CD4-positive, alpha-beta T cell treated with Interferon gamma for 1 hour (primary cell): ENCODE data around the gene ISX.

Experiments used
- DNase-seq: peaks from one replicate; pipeline ENCODE4 v3.0.0-alpha.2; 2020

The ISX gene

DNA sequence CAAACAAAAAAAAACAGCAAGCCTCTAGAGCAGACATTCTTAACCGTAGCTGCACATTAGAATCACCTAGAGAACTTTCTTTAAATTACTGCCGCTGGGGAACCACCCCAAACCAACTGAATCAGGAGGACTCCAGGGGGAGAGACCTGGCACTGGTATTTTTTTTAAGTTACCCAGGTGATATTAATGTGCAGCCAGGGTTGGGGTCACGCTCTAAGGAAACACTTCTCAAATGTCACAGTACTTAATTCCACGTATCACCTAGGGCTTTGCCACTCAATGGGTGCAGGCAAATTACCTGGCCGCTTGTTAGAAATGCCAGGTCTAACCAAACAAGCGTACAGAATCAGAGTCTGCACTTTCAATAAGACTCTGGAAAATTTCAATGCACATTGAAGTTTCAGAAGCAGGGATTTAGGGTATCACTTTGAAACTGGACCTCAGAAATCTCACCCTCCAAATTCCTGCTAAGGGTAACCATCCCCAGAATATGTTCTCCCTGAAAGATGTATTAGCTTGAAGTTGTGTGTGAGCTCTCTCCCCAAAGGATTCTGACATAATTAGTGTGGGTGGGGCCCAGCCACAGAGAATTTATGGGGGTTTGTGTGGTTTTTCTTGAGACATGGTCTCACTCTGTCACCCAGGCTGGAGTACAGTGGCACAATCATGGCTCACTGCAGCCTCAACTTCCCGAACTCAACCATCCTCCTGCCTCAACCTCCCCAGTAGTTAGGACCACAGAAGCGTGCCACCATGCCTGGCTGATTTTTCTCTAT, 12.7 kb upstream of the ISX start:
- no peak for DNase-seq

DNA sequence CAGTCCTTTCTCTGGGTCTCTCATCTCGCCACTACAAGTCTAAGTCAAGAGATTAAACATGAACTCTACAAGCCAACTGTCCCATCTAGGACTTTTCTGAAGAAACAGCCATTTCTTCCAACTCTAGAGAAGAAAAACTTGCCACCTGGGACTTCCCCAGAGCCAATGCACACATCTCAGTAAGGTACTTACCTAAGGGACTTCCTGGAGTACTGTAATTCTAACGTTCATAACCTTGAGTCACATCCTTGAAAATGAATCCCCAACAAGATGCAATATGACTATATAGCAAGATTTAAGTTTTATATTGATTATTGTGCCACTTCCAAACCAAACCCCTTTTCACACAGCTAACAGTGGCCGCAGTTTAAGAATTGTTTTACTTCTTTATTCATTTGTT, 11.9 kb upstream of the ISX start:
- no peak for DNase-seq

DNA sequence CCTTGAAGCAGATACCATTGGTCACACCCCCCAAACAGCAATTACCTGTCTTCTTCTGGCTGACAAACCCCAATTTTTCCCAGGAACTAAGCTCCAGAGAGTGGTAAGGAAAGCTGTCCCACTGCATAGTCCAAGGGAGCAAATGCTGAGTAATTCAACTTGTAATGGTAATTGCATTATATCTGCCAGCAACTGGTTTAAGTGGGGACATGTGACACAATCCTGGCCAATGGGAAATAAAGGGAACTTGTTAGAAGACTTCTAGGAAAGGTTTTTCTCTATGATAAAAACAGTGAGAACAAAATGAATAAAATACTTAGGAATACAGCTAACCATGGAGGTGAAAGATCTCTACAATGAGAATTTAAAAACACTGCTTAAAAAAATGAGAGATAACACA, 9.5 kb upstream of the ISX start:
- DNase-seq, result no peak

DNA sequence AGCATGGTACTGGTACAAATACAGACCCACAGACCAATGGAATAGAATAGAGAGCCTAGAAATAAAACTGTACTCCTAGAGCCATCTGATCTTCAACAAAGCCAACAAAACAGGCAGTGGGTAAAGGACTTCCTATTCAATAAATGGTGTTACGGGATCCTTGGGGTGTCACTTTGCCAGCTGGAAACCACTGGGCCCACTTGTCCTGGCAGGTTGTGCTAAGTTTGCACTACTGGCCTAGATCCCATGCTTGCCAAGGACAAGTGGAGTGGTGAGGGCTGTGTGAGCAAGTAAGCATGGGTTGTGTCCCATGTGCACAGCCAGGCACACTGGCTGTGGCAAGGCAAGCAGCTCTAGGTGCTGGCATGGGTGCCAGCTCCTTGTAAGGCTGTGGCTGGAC, 8.8 kb upstream of the ISX start:
- DNase-seq, result no peak

DNA sequence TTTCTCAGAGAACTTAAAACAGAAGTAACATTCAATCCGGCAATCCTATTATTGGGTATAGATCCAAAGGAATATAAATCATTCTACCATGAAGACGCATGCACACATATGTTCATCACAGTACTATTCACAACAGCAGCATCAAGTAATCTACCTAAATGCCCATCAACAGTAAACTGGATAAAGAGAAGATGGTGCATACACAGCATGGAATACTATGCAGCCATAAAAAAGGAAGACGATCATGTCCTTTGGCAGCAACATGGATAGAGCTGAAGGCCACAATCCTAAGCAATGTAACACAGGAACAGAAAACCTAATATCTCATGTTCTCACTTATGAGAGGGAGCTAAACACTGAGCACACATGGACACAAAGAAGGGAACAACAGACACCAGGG, 6.3 kb upstream of the ISX start:
- DNase-seq, result no peak

DNA sequence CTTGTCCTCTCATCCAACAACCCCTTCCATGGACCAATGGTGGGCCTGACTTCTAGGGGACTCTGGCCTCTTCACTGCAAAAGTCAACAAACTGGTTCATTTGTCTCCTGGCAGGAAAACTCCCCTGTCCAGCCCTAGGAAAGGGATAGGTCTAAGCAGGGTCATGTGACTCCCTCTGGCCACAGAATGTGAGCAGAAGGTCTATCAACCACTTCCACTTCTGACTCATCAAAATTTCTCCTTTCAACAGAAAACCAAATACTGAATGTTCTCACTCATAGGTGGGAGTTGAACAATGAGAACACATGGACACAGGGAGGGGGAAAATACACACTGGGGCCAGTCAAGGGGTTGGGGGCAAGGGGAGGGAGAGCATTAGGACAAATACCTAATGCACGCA, 1.3 kb upstream of the ISX start:
- DNase-seq, result no peak

DNA sequence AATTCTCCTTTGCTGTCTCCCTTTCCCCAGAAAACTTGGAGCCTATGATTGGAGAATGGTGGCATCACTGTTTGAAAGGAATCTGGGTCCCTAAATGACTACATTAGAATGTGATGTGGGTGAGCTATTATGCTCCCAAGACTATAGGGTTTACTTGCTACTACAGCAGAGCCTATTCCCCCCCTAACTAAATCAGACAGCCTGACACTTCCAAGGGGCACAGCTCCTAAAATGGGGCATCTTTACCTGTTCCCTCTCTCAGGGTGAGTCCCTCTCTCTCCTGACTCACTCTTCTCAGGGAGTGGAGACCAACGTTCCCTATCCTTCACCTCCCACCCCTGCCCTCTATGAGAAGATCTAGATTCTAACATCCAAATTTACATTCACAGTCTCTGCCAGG, 775 bp upstream of the ISX start:
- no peak for DNase-seq

DNA sequence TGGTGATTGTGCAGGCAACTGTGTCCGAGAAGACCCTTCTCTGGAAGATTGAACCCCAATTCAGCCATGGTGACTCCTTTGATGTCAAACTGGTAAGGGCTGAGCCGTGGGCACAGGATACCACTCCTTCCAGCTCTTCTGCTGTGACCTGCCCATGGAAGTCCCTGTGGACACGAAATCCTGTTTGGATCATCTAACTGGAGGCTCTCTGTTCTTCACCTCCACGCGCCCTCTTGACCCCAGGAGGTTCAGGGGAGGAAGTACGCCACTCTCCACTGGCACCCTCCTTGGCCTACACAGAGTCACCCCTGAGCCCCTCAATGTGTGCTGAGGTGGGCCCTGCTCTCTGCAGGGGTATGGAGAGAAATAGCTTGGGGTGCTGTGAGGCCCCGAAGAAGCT, 810 bp downstream of the ISX start:
- no peak for DNase-seq

DNA sequence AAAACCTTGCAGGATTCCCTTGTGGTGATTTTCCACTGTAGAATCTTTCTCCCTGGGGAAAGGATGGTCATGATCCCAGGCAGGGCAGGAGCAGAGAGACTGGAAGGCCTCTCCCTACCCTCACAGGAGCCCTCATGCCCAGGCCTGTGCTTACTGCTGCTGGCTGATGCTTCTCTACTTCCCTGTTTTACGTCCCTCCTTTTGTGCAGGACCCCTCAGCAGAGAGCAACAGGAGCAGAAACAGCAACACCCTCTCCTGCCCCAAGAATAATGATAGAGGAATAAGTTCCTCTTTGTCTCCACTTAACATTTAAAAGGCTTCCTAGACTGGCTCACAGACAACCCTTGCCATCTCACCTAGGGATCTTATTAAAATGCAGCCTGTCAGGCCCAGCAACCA, 3.6 kb downstream of the ISX start:
- no peak for DNase-seq

DNA sequence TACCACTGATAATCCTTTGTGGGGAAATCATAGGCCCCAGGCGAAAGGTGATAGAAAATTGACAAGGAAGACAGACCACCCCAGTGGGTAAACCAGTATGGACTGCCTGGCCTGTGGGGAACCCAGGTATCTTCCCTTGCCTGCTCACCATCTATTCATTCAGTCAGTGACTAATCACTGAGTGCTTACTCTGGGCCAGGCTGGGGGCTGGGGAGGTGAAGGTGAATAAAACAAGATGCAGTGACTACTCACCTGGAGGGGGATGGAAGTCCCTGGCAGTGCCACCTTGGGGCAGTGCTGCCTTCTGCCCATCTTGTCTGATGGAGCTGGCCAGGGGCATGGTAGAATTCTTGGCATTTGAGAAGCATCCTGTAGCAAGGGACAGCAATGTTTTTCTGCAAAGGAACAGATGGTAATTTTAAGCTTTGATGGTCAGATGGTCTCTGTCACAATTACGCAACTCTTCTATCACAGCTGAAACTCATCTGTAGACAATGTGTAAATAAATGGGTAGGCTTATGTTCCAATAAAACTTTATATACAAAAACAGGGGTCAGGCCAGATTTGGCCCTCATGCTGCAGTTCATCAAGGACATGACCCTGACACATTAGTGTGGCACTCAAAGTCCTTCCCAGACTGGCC, 4.6 kb downstream of the ISX start:
- no peak for DNase-seq

DNA sequence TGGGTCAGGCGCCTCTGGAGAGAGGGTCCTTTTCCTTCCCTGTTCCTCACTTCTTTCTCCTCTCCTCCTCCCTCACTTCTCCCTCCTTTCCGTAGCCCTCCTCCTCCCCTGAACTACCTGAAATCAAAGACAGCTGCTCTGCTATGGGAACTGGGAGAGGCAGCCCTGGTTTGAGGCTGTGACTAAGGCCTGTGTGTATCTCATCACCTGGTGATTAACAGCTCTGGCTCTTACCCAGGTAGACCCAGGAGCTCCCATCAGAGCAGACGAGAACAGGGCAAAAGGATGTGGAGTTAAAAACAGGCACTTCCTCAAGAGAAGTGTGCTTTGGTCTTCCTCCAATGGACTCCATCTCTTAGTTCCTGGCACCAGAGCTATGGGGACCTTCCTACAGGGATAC, 5.8 kb downstream of the ISX start:
- DNase-seq, result no peak

DNA sequence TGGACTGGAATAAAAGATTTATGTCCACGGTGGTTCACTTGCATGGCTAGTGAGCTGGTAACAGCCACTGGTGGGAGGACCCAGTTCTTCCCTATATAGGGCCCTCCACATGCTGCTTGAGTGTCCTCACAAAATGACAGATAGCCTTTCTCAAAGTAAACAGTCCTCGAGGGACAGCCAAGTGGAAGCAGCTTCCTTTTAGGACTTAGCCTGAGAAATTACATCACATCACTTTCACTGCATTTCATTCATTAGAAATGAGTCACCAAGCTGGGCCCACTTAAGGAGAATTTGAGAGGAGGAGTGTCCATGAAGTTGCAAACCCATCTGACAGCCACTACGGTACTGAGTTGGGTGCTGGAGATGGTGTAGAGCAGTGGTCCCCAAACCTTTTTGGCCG, 7.0 kb downstream of the ISX start:
- no peak for DNase-seq

DNA sequence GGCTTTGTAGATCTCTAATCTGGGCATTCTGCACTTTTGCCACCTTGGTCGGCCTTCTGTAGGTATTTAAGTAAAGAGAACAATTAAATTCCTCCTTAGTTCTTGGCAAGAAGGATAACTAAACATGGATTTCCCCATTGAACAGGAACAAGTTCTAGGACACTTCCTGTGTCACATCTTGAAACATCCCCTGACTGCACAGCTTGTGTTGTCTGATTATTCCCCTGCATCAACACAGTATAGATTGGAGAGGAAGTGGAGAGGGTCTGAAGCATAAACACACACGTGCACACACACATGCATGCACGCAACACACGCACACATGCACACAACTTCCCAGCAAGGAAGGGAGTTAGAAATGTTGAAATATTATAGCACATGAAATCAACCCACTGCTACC, 8.6 kb downstream of the ISX start:
- DNase-seq, result no peak

DNA sequence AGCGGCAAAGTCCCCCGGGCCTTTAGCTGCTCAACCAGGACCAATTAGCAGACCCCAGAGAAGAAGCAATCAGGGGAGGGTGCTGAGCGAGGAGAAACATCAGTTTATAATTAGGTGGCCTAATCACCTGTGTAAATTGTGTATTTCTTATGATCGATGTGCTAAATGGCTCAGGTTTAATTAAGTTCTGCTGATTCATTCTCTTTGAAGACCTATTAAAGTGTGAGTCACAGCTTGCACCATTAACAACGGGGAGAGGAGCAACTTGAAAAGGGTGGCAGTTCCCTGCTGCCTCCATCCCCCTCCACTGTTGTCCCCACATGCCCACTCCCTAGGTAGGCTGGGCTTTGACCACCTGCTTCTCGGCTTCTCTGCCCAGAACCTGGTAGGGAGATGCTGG, 10.7 kb downstream of the ISX start:
- DNase-seq, result no peak

DNA sequence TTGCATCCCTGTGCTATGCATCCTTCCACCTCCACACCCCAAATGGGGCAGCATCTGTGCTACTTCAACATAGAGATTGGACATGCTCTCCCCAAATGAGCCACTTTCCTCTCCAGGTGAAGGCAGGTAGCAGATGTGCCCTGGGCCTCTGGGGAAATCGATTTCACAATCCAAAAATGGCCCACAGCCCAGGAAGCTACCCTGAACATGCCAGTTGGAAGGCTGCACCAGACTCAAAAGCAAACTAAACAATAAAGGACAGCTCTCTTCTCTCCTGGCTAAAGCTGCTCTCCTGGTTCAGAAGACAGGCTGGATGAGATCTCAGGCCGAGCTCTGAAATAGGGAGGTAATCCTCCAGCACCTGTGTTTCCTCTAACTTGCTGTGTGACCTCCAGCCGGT, 19.7 kb downstream of the ISX start:
- no peak for DNase-seq

DNA sequence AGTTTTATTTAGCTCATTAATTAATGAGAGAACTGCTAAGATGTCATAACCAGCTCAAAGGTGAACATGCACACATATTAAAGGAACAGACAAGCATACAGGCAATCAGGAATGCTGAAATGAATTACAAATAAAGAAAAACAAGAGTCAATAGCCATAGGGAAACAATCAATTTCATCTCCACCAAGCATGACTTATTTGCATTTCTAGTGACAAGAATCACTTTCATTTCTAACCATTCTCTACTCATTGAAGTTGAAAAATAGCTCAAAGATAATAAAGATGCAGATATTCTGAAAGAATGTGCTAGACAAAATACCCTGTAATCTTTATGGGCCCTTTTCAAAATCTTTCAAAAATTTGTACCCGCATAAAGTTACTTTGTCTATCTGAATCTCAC, 23.2 kb downstream of the ISX start:
- no peak for DNase-seq

DNA sequence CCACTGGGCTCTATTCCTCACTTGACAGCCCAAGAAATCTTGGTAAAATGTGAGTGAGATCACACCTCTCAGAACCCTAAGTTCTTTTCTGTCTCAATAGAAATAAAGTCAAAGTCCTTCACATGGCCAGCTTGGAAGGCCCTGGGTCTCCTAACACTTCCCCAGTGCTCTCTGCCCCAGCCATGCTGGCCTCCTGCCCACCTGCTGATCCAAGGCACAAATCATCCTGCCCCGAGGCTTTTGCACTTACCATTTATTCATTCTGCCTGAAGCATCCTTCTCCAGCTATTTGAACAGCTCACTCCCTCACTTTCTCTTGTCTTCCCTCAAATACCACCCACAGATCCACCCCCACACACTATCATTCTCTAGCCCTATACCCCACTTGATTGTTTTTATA, 26.4 kb downstream of the ISX start:
- no peak for DNase-seq

DNA sequence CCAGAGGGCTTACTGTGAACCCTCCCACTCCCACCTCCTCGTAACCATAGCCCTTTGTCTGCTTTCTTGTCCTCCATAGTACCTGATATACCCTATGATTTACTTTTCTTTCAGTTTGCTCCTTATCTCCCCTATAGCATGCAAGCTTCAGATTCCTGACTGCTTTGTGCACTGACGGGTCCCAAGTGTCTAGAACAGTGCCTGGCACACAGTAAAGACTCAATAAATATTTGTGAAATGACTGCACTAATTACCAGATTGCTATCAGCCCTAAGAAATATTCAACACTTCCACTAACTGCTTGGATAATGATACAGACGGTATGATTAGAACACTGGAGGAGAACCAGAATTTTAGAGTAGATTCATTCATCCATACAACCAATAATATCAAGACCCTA, 33.0 kb downstream of the ISX start:
- DNase-seq, result no peak

DNA sequence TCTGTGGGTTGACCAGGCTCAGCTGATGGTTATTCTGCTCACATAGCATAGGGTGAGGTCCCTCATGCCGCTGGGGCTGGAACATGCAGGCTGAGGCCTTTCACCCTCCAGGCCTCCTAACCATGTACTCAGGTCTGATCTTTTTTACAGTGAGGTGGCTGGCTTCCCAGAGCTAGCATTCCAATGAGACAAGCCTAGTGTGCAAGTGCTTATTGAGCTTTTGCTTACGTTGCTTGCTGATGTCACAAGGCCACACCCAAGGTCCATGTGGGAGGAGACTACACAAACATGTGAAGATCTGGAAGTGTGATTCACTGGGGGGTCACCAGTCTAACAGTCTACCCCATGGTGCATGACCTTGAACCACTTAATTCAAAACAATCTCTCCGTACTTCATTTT, 33.9 kb downstream of the ISX start:
- DNase-seq, result no peak

DNA sequence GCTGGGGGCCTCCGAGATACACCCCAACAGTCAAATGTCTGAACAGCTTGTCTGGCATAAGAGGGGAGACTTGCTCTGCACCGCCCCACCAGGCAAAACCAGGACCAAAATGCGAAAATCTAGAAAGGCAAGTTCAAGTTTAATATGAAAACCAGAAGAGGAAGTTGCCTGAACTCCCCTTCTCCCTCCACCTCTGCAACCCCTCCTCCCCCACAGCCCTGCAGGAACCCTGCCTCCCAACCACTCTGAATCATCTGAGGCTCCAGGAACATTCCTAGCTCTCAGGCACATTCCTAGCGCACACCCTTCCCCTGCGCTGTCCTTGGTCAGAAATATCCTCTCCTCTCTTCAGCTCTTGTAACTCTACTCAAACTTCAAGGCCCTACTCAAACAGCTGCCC, 36.7 kb downstream of the ISX start:
- DNase-seq, result no peak

DNA sequence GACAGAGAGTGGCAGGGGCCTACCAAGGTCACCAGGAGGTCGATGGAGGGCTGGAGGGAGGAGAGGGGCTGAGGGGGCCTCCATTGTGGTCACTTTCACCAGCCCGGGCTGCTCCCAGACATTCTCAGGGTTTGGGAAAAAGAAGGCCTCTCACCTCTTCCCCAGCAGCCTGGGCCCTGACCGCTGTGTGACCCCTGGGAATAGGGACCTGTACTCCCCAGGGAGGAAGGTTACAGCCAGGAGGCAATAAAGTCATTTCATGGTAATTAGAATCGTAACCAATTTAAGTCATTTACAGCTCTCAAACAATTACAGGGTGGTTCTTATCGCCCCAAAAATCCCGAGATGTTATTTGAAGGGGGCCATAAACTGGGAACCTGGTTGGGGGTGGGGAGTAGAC, 37.8 kb downstream of the ISX start:
- DNase-seq, result no peak

DNA sequence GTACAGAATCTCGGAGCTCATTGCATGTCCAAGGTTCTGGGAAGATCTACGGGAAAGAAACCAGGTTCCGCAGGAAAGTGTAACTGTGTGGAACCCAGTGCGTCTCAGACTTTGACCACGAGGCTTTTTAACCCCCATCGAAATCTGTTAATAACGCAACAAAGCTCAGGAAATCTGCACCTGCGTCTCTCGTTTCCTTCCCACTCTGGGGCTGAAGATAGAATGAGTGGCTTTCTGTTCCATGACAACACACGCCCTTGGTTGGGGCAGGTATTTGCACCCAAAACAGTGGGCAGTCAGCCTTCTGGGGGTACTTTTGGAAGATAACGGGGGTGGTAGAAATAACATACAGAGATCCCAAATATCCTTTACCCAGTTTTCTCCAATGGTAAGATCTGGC, 38.5 kb downstream of the ISX start:
- DNase-seq, result no peak

DNA sequence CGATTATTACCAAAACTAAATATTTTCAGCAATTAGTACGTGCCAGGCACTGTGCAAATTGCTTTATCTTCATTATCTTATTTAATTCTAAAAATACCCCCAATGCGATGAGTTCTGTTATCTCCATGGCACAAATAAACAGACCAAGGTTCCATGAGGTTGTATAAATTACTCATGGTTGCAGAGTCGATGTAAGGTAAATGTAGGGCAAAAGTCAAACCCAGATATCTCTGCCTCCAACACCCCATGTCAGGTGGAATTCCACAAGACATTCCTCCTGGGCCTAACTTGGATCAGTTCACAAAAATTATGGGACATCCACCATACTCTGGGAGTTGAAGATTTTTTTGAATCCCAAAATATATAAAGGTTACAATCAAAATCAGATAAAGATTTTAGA, 43.7 kb downstream of the ISX start:
- DNase-seq, result no peak

DNA sequence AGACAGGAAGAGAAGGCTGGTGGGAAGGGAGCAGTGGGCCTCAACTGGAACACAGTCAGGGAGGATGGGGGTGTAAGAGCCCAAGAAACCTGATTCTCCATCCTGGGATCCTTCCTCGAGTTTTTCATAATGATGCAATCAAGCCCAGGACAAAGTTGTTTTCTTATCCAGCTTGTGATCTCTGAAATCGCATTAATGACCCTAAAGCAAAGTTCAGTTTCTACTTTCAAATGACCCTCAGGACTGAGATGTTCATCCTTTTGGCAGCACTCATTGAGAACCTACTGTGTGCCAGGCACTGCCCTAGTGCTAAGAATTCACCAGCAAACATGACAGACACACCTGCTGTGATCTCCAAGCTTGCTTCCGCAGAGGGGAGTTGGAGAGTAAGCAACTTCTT, 45.3 kb downstream of the ISX start:
- DNase-seq, result no peak

DNA sequence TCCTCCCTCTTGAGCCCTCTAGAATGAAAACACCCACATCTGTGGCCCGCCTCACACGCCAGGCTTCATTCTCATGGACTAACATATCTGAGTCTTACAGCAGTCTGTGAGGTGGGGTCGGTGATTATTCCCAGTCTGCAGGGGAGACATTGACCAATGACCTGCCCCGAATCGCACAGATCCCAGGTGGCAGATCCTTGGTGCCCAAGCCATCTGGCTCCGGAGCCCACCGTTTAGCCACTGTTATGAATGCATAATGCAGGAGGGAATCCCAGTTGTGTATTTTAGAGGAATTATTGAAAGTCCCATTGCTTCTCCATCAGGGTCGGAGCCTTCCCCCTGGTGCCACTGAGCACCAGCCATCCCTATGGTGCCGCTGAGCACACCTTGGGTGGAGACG, 47.4 kb downstream of the ISX start:
- no peak for DNase-seq
